Astrocyte of the spinal cord (primary cell): Measurements from ENCODE around the gene CTSW.

Source experiments
- DNase-seq: peaks from one replicate; pipeline ENCODE4 v3.0.0; 2011; ENCODE audit warnings: low read depth, low spot score
- H3K4me3 ChIP-seq: 2 replicates; pipeline ENCODE4 v1.5.1; 2011; ENCODE audit warnings: low read depth, mild to moderate bottlenecking, low read length, moderate library complexity
- in situ Hi-C: cut with HindIII; loops from 2 replicates; pipeline ENCODE4 v1.10.0; 2017; ENCODE audit warnings: low sequenced_read_pairs
- TF ChIP-seq, protein P1 (sequence below): IDR thresholded peaks from 2 replicates; pipeline ENCODE4 v1.5.1; 2012; ENCODE audit warnings: low read depth, mild to moderate bottlenecking, low read length, inconsistent platforms

The CTSW gene

DNA sequence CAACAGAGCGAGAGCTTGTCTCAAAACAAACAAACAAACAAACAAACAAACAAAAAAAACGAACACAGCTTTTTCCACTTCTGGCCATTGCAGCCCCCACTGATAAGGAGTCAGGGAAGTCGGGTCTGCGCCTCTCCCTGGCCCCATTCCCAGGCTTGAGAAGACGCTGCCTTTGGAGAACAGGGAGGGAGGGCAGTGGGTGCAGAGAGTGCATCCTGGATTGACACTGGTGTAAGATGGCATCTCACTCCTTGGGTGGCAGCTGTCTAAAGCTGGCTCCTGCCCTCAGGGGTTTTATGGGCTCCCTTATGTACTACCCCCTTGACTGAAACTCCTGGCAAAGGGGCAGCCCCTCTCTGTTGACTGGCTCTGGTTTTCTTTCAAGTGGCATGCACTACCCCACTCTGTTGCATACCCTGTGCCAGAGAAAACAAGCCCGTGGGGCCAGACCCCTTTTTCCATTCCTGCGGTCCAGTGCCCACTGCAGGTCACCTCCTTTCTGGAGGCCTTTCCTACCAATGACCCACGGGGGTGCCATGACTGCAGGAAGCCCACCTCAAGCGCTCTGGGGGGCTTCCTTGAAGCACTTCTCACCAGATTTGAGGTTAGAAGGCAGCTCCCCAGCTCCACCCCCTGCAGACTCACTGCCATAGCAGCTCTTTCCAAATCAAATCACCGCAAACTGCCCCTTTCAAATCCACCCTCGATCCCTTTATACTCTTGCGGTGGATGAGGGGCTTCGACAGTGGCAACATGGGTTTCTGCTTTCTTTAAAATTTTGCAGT lies 52.3 kb downstream of the CTSW start:
- TF ChIP-seq, protein P1, sequence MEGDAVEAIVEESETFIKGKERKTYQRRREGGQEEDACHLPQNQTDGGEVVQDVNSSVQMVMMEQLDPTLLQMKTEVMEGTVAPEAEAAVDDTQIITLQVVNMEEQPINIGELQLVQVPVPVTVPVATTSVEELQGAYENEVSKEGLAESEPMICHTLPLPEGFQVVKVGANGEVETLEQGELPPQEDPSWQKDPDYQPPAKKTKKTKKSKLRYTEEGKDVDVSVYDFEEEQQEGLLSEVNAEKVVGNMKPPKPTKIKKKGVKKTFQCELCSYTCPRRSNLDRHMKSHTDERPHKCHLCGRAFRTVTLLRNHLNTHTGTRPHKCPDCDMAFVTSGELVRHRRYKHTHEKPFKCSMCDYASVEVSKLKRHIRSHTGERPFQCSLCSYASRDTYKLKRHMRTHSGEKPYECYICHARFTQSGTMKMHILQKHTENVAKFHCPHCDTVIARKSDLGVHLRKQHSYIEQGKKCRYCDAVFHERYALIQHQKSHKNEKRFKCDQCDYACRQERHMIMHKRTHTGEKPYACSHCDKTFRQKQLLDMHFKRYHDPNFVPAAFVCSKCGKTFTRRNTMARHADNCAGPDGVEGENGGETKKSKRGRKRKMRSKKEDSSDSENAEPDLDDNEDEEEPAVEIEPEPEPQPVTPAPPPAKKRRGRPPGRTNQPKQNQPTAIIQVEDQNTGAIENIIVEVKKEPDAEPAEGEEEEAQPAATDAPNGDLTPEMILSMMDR, result peak; percentile 6
- H3K4me3 ChIP-seq, result no peak overlapping the region
- in situ Hi-C loops, result no loop called here
- DNase-seq, result no peak

DNA sequence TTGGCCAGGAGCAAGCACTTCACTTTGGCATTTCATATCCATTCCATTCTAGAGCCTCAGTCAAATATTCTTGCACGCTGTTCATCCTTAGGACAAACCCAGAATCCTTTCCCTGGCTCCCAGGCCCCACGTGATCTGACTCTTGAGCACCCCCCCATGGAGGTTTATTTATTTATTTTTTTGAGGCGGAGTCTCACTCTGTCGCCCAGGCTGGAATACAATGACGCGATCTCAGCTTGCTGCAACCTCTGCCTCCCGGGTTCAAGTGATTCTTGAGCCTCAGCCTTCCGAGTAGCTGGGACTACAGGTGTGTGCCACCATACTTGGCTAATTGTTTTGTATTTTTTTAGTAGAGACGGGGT lies 52.9 kb downstream of the CTSW start:
- TF ChIP-seq, protein P1, result no peak
- no peak overlapping the region for H3K4me3 ChIP-seq
- in situ Hi-C loops, result no loop called here
- DNase-seq, result no peak
